Effector CD8-positive, alpha-beta T cell (primary cell): ENCODE measurements around the gene MTMR3.

ENCODE experiments used
- DNase-seq: peaks from one replicate; lab custom pipeline; 2025; lab: John Stamatoyannopoulos, UW

MTMR3 gene

DNA sequence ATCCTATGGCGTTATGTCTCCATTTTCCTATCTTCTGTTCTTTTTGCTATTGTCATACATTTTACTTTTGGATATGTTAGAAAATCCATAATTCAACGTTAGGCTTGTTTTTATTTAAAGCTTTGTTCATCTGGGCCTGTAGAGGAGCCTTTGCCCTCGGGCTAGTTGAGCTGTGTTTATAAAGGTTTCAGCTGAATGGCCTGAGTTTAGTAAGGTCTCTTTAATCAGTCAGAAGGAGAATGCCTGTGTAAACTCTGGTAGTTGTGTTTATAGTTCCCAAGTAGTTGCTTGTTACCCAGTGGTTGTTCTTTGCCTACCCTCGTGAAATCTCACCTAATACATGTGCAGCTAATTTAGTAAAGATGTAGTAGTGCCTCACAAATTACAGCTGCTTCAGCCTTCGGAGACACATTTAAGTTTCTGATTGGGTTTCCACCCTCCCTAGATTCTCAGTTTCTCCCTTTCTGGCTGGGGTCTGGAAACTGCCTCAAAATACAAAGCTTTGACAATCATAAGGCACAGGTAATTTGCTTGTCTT, 33.1 kb downstream of the MTMR3 start:
- DNase-seq: no peak

DNA sequence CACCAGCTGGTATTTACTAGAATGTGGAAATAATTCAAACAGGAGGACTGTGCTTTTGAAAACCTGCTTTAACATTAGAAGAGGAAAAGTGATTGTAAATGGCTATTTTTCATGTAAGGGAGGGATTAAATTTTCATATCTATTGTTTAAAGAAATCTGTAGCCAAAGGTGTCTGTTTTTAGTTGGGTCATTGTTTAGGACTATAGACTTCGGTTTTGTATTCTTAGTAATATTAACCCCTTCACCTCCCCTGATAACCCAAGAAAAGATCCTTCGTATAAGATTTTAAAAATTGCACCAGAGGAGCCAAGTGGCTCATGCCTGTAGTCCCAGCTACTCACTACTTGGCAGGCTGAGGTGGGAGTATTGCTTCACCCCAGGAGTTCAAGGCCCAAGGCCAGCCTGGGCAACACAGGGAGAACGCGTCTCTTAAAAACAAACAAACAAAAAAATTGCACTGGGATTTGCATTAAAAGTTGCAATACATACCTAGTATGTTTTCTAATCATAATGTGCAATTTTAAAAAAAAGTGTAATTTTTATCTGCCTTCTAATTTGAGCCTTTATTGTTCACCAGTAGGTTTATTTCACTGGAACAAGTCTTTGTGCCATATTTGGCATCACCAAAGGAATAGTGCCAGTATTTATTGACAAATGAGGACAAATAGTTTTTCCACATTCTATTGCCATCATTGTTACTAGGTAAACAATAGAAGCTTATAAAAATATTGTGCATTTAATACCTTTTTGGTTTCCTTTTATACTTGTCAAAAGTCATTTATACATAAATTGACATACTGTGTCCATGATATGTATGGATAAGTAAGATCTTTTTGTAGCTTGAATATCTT, 34.3 kb downstream of the MTMR3 start:
- no peak for DNase-seq

GRCh38 chr22:29925402-29925801, 42.4 kb downstream of the MTMR3 start:
- no peak for DNase-seq

DNA sequence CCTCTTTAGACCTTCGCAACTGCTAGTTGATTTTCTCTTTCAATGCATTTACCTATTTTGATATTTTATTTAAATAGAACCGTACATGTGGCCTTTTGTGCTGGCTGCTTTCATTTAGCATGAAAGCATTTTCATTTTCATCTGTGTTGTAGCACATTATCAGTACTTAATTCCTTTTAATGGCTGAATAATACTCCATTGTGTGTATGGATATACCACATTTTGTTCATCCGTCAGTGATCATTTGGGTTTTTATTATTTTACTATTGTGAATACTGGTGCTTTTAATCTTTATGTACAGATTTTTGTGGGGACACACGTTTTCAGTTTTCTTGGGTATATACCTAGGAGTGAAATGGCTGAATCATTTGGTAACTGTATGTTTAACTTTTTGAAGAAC, 43.1 kb downstream of the MTMR3 start:
- DNase-seq: no peak

- no peak for DNase-seq
Observed at GRCh38 chr22:29932136-29932535, 49.2 kb downstream of the MTMR3 start.

DNA sequence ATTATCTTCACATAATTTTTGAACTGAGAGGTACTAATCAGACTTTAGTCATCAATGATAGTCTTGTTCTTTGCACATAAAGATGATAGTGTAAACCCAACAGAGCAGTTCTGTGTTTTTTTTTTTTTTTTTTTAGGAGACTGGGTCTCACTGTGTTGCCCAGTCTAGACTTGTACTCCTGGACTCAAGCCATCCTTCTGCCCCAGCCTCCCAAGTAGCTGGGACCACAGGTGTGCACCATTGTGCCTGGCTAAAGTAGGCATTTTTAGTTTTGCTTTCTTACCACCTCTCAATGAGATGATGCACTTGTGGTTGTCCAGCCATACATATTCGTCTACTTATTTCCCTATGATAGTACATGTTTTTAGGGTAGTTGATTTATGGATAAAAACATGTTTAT, 50.6 kb downstream of the MTMR3 start:
- DNase-seq: no peak

DNA sequence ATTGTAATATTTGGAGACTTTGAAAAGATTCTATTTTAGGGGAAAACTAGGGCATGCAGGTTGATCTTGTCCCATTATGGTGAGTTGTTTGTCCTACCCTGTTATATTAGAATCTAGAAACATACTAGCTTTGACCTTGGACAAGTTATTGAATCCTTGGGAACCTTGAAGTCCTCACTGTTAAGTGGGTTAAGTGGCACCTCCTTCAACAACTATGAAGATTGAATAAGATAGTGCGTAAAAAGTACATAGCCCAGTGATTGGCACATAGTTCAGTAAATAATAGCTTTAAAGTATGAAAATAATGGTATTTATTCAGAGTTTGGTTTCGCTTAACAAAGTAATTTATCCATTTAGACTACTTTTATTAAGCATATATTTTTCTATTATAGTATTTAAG, 51.6 kb downstream of the MTMR3 start:
- DNase-seq: no peak

DNA sequence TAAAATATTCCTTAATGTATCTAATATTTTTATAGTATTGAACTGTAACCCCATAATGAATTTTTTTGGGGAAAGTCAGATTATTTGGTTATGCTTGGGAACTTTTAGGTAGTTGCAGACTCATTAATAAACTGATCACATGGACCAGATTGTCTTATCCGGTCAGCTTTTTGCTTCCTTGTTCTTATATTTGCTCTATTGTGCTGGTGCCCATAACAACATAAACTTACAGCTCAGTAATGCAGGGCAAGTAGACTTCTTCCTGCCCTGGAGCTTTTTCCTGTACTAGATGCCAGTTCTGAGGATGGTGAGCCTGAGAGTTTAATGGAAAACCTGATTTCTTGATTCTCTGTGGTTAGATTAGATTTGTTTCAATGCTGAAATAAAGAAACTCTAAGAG, 53.2 kb downstream of the MTMR3 start:
- no peak for DNase-seq

- DNase-seq: no peak
Observed at GRCh38 chr22:29937940-29938693, 55.1 kb downstream of the MTMR3 start.

- no peak for DNase-seq
Observed at GRCh38 chr22:29940526-29940925, 57.6 kb downstream of the MTMR3 start.

GRCh38 chr22:29944339-29944738, 61.4 kb downstream of the MTMR3 start:
- no peak for DNase-seq

DNA sequence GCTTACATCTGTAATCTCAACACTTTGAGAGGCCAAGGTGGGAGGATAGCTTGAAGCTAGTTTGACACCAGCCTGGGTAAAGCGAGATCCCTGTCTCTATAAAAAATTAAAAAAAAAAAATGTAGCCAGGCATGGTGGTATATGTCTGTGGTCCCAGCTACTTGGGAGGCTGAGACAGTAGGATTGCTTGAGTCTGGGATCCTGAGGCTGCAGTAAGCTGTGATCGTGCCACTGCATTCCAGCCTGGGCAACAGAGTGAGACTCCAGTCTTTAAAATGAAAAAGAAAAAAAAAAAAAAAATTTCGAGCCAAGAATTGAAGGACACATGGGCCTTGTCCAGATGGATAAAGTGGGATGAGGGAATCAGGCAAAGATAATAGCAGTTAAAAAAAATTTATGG, 62.5 kb downstream of the MTMR3 start:
- DNase-seq: no peak

- no peak for DNase-seq
Observed at GRCh38 chr22:29946220-29946619, 63.2 kb downstream of the MTMR3 start.

- no peak for DNase-seq
Observed at GRCh38 chr22:29947410-29948384, 64.7 kb downstream of the MTMR3 start.

DNA sequence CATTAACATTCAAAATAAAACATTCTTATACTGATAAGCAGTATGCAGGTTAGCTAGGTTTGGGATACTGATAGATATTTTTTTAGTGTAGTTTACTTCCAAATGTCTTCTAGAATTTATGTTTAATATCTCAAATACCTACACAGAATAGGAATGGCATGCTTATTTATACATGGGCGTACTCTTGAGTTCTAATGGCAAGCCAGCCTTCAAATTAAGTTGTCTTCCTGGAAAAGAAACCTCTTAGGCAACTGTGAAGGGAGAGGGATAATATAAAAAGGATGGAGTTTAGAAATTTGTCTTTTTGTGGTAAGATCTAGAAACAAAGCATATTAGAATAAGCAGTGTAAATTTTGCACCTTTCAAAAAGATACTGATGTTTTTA, 65.4 kb downstream of the MTMR3 start:
- no peak for DNase-seq

GRCh38 chr22:29949872-29950271, 66.9 kb downstream of the MTMR3 start:
- DNase-seq: no peak

DNA sequence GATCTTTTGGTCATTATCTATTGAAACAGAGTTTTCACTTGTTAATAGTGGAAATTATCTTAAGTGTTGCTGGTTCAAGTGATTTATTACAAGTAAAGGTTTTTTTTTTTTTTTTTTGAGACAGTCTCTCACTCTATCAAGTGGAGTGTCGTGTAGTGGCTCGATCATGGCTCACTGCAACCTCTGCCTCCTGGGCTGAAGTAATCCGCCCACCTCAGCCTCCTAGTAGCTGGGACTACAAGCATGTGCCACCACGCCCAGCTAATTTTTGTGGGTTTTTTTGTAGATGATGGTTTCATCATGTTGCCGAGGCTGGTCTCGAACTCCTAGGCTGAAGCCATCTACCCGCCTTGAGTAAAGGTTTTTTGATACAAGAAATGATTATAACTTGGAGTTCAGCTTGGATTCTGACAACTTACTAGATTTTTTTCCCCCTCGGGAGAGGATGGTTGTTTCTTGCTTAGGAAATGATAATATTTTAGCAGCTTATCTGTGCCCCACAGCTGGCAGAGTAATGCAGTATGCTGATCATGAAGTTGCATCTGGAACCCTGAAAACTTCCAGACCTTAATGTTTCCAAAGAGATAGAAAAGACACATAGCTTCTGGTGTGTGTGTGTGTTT, 68.9 kb downstream of the MTMR3 start:
- DNase-seq: no peak

GRCh38 chr22:29954203-29954855, 71.4 kb downstream of the MTMR3 start:
- no peak for DNase-seq

- no peak for DNase-seq
Observed at GRCh38 chr22:29956680-29957079, 73.7 kb downstream of the MTMR3 start.

DNA sequence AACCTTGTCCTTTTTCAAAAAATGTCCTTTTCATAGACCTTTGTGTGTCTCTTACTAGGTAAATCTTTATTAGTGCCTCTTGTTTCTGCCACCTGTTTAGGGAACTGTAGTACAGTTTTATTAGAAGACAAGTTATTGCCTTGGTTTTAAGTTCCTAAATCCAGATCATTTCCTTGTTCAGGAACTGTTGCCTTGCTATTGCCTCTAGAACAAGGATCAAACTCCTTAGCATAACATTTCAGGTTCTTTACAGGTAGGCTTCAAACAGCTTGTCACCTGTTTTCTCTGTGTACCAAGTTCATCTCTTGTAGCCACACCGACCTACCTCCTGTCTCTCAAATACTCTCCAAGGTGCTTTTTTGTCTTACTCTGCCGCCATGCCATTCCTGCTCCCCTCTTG, 75.2 kb downstream of the MTMR3 start:
- DNase-seq: no peak

- DNase-seq: no peak
Observed at GRCh38 chr22:29964776-29965175, 81.8 kb downstream of the MTMR3 start.
